Measurements from ENCODE around the gene TRIM24.
"Not testable (repeated sequence)": the region's sequence is repeated elsewhere in the genome, so short reads cannot be mapped to it uniquely, and the experiment has no call there.

TRIM24 gene

GRCh38 chr7:138495485-138495884 lies 35.4 kb downstream of the TRIM24 start:
- no peak for DNase-seq (ENCODE audit: low spot score)

GRCh38 chr7:138499340-138499739 lies 39.3 kb downstream of the TRIM24 start:
- DNase-seq (ENCODE audit: low spot score), result no peak

DNA sequence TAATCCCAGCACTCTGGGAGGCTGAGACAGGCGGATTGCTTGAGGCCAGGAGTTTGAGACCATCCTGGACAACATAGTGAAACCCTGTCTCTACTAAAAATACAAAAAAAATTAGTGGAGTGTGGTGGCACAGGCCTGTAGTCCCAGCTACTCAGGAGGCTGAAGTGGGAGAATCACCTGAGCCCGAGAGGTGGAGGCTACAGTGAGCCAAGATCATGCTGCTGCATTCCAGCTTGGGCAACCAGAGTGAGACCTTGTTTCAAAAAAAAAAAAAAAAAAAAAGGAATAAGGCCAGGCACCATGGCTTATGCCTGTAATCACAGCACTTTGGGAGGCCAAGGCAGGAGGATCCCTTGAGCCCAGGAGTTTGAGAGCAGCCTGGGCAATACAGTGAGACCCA lies 40.2 kb downstream of the TRIM24 start:
- not testable (repeated sequence) for DNase-seq (ENCODE audit: low spot score)

DNA sequence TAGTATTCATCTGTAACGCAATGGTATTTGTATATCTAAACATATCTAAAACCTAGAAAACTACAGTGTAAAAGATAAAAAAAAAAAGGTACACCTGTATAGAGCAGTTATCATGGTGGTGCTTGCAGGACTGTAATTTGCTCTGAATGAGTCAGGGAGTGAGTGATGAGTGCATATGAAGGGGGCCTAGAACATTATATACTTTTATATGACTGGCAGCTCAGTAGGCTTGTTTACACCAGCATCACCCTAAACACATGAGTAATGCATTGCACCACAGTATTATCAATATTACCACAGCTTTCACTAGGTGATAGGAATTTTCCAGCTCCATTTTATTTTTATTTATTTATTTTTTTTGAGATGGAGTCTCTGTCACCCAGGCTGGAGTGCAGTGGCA lies 40.8 kb downstream of the TRIM24 start:
- DNase-seq (ENCODE audit: low spot score), result no peak

GRCh38 chr7:138502023-138502767 lies 42.1 kb downstream of the TRIM24 start:
- no peak for DNase-seq (ENCODE audit: low spot score)

DNA sequence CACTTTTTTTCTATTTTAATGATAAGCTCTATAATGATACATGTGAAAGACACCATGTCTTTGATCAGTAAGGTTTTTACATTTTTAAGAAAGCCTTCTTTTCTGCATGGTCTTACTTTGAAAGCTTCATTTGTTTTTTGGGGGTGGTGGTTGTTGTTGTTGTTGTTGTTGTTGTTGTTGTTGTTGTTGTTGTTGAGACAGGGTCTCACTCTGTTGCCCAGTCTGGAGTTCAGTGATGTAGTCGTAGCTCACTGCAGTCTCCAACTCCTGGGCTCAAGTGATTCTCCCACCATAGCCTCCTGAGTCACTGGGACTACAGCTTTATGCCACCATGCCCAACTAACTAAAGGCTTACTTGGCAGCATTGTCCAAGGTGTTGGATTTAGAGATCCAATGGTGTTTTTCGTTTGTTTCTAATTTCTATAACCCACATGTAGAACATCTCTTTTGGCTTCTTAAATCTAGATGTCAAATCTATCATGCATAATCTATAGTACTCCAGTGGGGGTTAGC lies 45.4 kb downstream of the TRIM24 start:
- no peak for DNase-seq (ENCODE audit: low spot score)

DNA sequence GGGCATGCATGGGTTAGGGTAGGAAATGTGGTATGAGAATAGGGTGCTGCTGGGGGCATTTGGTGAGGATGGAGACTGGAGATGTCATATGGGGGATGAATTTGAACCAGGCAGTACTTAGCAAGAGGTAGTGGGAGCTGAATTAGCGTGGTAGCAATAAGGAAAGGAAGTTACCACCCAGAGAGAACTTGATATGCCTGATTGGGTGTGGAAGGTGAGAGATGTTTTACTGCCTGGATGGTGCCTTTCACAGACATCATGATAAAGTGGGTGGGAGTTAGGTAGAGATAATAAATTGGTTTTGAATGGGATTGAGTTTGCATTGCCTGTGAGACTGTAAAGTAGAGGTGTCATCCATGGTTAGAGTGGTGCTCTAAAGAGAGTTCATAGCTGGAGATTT lies 46.7 kb downstream of the TRIM24 start:
- no peak for DNase-seq (ENCODE audit: low spot score)

DNA sequence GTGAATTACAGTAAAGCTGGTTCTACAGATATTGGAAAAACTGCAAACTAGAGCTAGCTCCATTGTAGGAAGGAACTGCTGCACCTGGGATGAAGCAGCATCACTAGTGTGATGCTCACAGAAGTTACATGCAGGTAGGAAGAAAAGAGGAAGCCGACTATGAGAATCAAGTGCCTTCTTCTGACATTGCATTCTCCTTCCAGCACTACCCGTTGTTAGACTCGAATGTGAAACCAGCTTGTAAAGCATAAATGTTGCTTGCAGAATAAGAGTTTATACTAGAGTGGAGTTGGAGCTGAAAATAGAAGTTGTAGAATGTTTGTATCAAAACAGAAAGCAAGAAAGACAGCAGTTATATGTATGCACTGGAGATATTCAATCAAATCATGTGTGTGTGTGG lies 49.9 kb downstream of the TRIM24 start:
- no peak for DNase-seq (ENCODE audit: low spot score)

- no peak for DNase-seq (ENCODE audit: low spot score)
Measured at GRCh38 chr7:138512092-138512858, 52.2 kb downstream of the TRIM24 start.

GRCh38 chr7:138512885-138513284 lies 52.8 kb downstream of the TRIM24 start:
- no peak for DNase-seq (ENCODE audit: low spot score)

- no peak for DNase-seq (ENCODE audit: low spot score)
Measured at GRCh38 chr7:138513344-138513871, 53.3 kb downstream of the TRIM24 start.

GRCh38 chr7:138514044-138514443 lies 54.0 kb downstream of the TRIM24 start:
- DNase-seq (ENCODE audit: low spot score), result no peak

- no peak for DNase-seq (ENCODE audit: low spot score)
Measured at GRCh38 chr7:138515001-138515528, 55.0 kb downstream of the TRIM24 start.

DNA sequence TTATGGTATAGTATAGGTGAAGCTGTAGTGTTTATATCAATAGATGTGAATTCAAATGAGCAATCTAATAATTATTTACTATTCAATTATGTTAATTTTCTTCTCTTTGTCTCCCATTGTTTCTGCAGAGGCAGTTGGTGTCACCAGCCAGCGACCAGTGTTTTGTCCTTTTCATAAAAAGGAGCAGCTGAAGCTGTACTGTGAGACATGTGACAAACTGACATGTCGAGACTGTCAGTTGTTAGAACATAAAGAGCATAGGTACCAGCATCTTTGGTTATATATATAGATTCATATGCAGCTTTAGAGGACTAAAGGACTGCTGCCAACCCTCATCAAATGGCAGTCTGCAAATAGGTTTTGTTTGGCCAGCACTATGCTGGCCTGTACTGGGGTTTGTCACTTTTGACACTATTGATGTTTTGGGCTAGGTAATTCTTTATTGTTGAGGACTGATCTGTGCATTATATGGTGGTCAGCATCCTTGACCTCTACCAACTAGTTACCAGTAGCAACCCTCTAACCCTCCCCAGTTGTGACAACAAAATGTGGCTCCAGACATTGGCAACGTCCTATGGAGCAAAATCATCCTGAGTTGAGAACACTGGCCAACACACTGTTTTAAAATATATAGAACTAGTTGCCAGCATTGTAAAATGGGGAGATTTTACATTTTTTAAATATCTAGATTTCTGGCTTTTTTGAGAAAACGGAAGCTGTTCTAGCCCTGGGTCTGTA lies 59.2 kb downstream of the TRIM24 start:
- DNase-seq (ENCODE audit: low spot score), result no peak

GRCh38 chr7:138520742-138521141 lies 60.7 kb downstream of the TRIM24 start:
- DNase-seq (ENCODE audit: low spot score), result no peak

DNA sequence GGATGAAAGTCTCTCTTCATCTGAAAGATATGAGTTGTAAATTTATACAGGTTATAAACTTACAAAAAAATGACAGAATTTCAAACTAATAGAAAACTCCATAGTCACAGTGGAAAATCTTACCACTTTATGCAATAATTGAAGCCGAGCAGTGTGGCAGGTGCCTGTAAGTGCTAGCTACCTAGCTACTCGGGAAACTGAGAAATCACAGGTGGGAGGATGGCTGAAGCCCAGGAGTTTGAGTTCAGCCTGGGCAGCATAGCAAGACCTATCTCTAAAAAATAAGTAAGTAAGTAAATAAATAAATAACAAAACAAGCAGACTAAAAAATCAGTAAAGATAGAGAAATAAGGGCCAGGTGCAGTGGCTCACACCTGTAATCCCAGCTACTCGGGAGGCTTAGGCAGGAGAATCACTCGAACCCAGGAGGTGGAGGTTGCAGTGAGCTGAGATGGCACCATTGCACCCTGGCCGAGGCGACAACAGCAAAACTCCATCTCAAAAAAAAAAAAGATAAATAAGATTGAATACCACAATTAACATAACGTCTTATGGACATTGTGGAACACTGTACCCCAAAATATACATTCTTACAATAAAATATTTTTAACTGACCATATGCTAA lies 61.9 kb downstream of the TRIM24 start:
- no peak for DNase-seq (ENCODE audit: low spot score)

GRCh38 chr7:138524259-138524658 lies 64.2 kb downstream of the TRIM24 start:
- DNase-seq (ENCODE audit: low spot score), result no peak

- DNase-seq (ENCODE audit: low spot score), result no peak
Measured at GRCh38 chr7:138525757-138526156, 65.7 kb downstream of the TRIM24 start.

DNA sequence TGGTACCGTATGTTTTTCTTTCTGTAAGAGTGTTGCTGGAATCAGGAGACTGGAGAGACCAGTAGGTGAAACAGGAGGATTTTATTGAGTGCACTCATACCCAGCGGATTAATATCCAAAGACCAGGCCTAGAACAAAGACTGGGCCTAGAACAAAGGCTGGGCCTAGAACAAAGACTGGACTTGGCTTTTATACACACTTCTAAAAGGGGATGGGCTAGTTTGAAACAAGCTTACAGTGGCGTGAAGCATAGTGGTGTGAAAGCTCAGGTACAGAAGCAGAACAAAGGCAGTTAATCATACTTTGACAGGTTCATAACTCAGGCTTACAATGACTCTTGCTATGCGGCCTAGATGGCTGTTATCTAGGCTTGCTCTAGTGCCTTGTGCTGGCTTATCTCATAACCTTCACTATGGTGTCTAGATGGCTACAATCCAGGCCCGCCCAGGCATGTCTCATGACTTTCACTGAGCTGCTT lies 67.7 kb downstream of the TRIM24 start:
- no peak for DNase-seq (ENCODE audit: low spot score)

DNA sequence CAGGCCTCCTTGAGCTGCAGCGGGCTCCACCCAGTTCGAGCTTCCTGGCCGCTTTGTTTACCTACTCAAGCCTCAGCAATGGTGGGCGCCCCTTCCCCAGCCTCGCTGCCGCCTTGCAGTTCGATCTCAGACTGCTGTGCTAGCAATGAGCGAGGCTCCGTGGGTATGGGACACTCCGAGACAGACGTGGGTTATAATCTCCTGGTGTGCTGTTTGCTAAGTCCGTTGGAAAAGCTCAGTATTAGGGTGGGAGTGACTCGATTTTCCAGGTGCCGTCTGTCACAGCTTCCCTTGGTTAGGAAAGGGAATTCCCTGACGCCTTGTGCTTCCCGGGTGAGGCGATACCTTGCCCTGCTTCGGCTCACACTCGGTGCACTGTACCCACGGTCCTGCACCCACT lies 76.8 kb downstream of the TRIM24 start:
- DNase-seq (ENCODE audit: low spot score), result not testable (repeated sequence)

DNA sequence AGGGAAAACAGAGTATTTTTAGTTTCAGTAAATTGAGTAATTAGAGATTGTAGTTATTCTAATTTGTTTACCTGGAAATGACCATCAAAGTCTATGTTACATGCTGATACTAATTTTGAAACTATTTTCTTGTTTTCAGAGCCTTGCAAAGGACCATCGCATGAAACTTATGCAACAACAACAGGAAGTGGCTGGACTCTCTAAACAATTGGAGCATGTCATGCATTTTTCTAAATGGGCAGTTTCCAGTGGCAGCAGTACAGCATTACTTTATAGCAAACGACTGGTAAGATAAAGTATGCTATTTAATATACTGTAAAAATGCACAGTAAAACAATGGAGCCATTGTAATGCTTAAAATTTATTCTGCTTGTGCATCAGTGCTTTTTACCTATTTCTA lies 78.5 kb downstream of the TRIM24 start:
- DNase-seq (ENCODE audit: low spot score), result no peak
